KMS-11 (cell line): ENCODE data around the gene TSPO2.

ENCODE experiments used
- H2AFZ ChIP-seq: fragments of 200-600 bp; sonication (generic); 2 replicates; pipeline ENCODE4 v1.6.1; 2016; ENCODE audit warnings: antibody characterized with exemption, mixed run types, low read depth
- H3K27ac ChIP-seq: fragments of 200-600 bp; sonication (generic); 2 replicates; pipeline ENCODE4 v1.6.1; 2016; ENCODE audit warnings: mild to moderate bottlenecking, mixed run types
- H3K27me3 ChIP-seq: fragments of 200-600 bp; sonication (generic); 2 replicates; pipeline ENCODE4 v1.6.1; 2017; ENCODE audit warnings: mild to moderate bottlenecking, low read depth, mixed run types, moderate library complexity; ENCODE audit not compliant: insufficient read depth
- H3K36me3 ChIP-seq: fragments of 200-600 bp; sonication (generic); 2 replicates; pipeline ENCODE4 v1.6.1; 2017; ENCODE audit warnings: mild to moderate bottlenecking, mixed run types; ENCODE audit not compliant: insufficient read depth
- H3K4me1 ChIP-seq: fragments of 200-600 bp; sonication (generic); 2 replicates; pipeline ENCODE4 v1.6.1; 2016; ENCODE audit warnings: mild to moderate bottlenecking, low read depth, mixed run types; ENCODE audit not compliant: poor library complexity, severe bottlenecking
- H3K4me2 ChIP-seq: fragments of 200-600 bp; sonication (generic); 2 replicates; pipeline ENCODE4 v1.7.0; 2016; ENCODE audit warnings: mild to moderate bottlenecking, mixed run types
- H3K4me3 ChIP-seq: fragments of 200-600 bp; sonication (generic); IDR thresholded peaks from 2 replicates; pipeline ENCODE4 v1.6.1; 2017; ENCODE audit warnings: low read depth, low read length, mixed read lengths; ENCODE audit not compliant: insufficient read depth
- H3K79me2 ChIP-seq: fragments of 200-600 bp; sonication (generic); 2 replicates; pipeline ENCODE4 v1.6.1; 2016; ENCODE audit warnings: low read depth, mixed run types; ENCODE audit not compliant: insufficient read depth
- H3K9ac ChIP-seq: fragments of 200-600 bp; sonication (generic); 2 replicates; pipeline ENCODE4 v1.6.1; 2016; ENCODE audit warnings: mild to moderate bottlenecking, mixed run types
- H4K20me1 ChIP-seq: fragments of 200-600 bp; sonication (generic); 2 replicates; pipeline ENCODE4 v1.6.1; 2016; ENCODE audit warnings: mild to moderate bottlenecking, mixed run types; ENCODE audit not compliant: insufficient read depth
- CTCF ChIP-seq: fragments of 200-600 bp; sonication (generic); conservative IDR thresholded peaks from 2 replicates; pipeline ENCODE4 v1.6.1; 2017; ENCODE audit warnings: low read depth, mild to moderate bottlenecking, antibody characterized with exemption, low read length, moderate library complexity, mixed read lengths

The TSPO2 gene

GRCh38 chr6:41028561-41029412 lies 13.5 kb upstream of the TSPO2 start:
- no peak for TF ChIP-seq CTCF
- H4K20me1 ChIP-seq, result no peaks in the 10 kb centered on the region
- H2AFZ ChIP-seq, result peak overlapping the region; percentile 98
- H3K36me3 ChIP-seq, result no peaks in the 10 kb centered on the region
- H3K27me3 ChIP-seq, result no peaks in the 10 kb centered on the region
- no peaks in the 10 kb centered on the region for H3K79me2 ChIP-seq
- peak overlapping the region; percentile 67; the same call in 1 of the 2 replicates for H3K4me2 ChIP-seq
- no peak overlapping the region for H3K4me3 ChIP-seq
- H3K9ac ChIP-seq, result peak overlapping the region; percentile 67
- H3K4me1 ChIP-seq, result peaks cover 8% of the 10 kb centered on the region
- H3K27ac ChIP-seq, result peak overlapping the region; percentile 63; the same call in 1 of the 2 replicates

- no peaks in the 10 kb centered on the region for H4K20me1 ChIP-seq
- H3K27me3 ChIP-seq, result no peaks in the 10 kb centered on the region
- no peaks in the 10 kb centered on the region for H3K36me3 ChIP-seq
- no peaks in the 10 kb centered on the region for H3K4me1 ChIP-seq
- H3K27ac ChIP-seq, result no peak overlapping the region
- no peak overlapping the region for H3K4me3 ChIP-seq
- H3K4me2 ChIP-seq, result no peak overlapping the region
- H2AFZ ChIP-seq, result no peak overlapping the region
- no peak for TF ChIP-seq CTCF
- no peak overlapping the region for H3K9ac ChIP-seq
- no peaks in the 10 kb centered on the region for H3K79me2 ChIP-seq
These were observed 9.4 kb upstream of the TSPO2 start for GRCh38 chr6:41032830-41033229.

GRCh38 chr6:41033776-41034175 lies 8.5 kb upstream of the TSPO2 start:
- Histone ChIP-seq H4K20me1 (no peaks in the 10 kb centered on the region), H3K79me2 (no peaks in the 10 kb centered on the region), H2AFZ (no peak overlapping the region), H3K9ac (no peak overlapping the region), H3K4me2 (no peak overlapping the region), H3K27ac (no peak overlapping the region), H3K4me3 (no peak overlapping the region), H3K36me3 (no peaks in the 10 kb centered on the region), H3K4me1 (no peaks in the 10 kb centered on the region), H3K27me3 (no peaks in the 10 kb centered on the region)
- no peak for TF ChIP-seq CTCF

- no peak overlapping the region for H3K9ac ChIP-seq
- H3K27me3 ChIP-seq, result no peaks in the 10 kb centered on the region
- H3K4me3 ChIP-seq, result no peak overlapping the region
- H3K27ac ChIP-seq, result no peak overlapping the region
- H4K20me1 ChIP-seq, result no peaks in the 10 kb centered on the region
- H3K4me1 ChIP-seq, result no peaks in the 10 kb centered on the region
- H3K4me2 ChIP-seq, result no peak overlapping the region
- H3K36me3 ChIP-seq, result no peaks in the 10 kb centered on the region
- TF ChIP-seq CTCF, result no peak
- H2AFZ ChIP-seq, result no peak overlapping the region
- H3K79me2 ChIP-seq, result no peaks in the 10 kb centered on the region
These were observed 6.1 kb upstream of the TSPO2 start for GRCh38 chr6:41036186-41036585.
